Ramos (cell line): ENCODE data around the gene GARNL3.

Experiments
- in situ Hi-C: fragments of 300-500 bp; cut with MboI; formaldehyde crosslinking; loops from one replicate; pipeline ENCODE4 v1.14.3; 2022; ENCODE audit warnings: low sequenced_read_pairs; ENCODE audit not compliant: unreplicated experiment

The GARNL3 gene

GRCh38 chr9:127273326-127273725, 8.8 kb downstream of the GARNL3 start:
- in situ Hi-C loops = no loop called here

- in situ Hi-C loops = no loop called here
These were observed 12.5 kb downstream of the GARNL3 start for GRCh38 chr9:127277099-127277498.

GRCh38 chr9:127277770-127278169, 13.2 kb downstream of the GARNL3 start:
- in situ Hi-C loops = no loop called here

- in situ Hi-C loops = no loop called here
These were observed 13.8 kb downstream of the GARNL3 start for GRCh38 chr9:127278372-127278771.

GRCh38 chr9:127279717-127280285, 15.2 kb downstream of the GARNL3 start:
- in situ Hi-C loops = no loop called here

GRCh38 chr9:127280880-127281660, 16.5 kb downstream of the GARNL3 start:
- in situ Hi-C loops = no loop called here

GRCh38 chr9:127281891-127282290, 17.3 kb downstream of the GARNL3 start:
- in situ Hi-C loops = no loop called here

GRCh38 chr9:127282611-127283010, 18.0 kb downstream of the GARNL3 start:
- in situ Hi-C loops = no loop called here

GRCh38 chr9:127283135-127283534, 18.6 kb downstream of the GARNL3 start:
- in situ Hi-C loops = no loop called here

- in situ Hi-C loops = no loop called here
These were observed 19.4 kb downstream of the GARNL3 start for GRCh38 chr9:127283917-127284497.

GRCh38 chr9:127285965-127286364, 21.4 kb downstream of the GARNL3 start:
- in situ Hi-C loops = no loop called here

- in situ Hi-C loops = no loop called here
These were observed 26.0 kb downstream of the GARNL3 start for GRCh38 chr9:127290561-127291065.

GRCh38 chr9:127291246-127291778, 26.7 kb downstream of the GARNL3 start:
- in situ Hi-C loops = no loop called here

GRCh38 chr9:127292415-127292814, 27.8 kb downstream of the GARNL3 start:
- in situ Hi-C loops = no loop called here

- in situ Hi-C loops = no loop called here
These were observed 28.8 kb downstream of the GARNL3 start for GRCh38 chr9:127293328-127293727.

GRCh38 chr9:127293767-127294166, 29.2 kb downstream of the GARNL3 start:
- in situ Hi-C loops = no loop called here

GRCh38 chr9:127295005-127295404, 30.4 kb downstream of the GARNL3 start:
- in situ Hi-C loops = no loop called here

GRCh38 chr9:127300886-127301447, 36.4 kb downstream of the GARNL3 start:
- in situ Hi-C loops = no loop called here

- in situ Hi-C loops = no loop called here
These were observed 39.3 kb downstream of the GARNL3 start for GRCh38 chr9:127303830-127304229.

GRCh38 chr9:127305206-127305837, 40.7 kb downstream of the GARNL3 start:
- in situ Hi-C loops = no loop called here
